Hematopoietic multipotent progenitor cell treated with erythropoietin and hydrocortisone succinate and interleukin-3 and kit ligand, for 4 days (in vitro differentiated cells): ENCODE results near the gene OR2V1.
A peak's percentile ranks its signal among the peaks of the same experiment; 100 is the strongest.
"Not testable (repeated sequence)": the region's sequence is repeated elsewhere in the genome, so short reads cannot be mapped to it uniquely, and the experiment has no call there.

Experiments used
- DNase-seq: peaks from one replicate; pipeline ENCODE4 v3.0.0-alpha.2; 2015

Gene OR2V1

GRCh38 chr5:181127907-181128626 is 2.9 kb downstream of the OR2V1 start:
- no peak for DNase-seq

- DNase-seq: no peak
Measured at GRCh38 chr5:181127456-181127855, 3.5 kb downstream of the OR2V1 start.

- no peak for DNase-seq
Measured at GRCh38 chr5:181126841-181127240, 4.1 kb downstream of the OR2V1 start.

- no peak for DNase-seq
Measured at GRCh38 chr5:181124526-181124925, 6.4 kb downstream of the OR2V1 start.

- DNase-seq: no peak
Measured at GRCh38 chr5:181121675-181122561, 9.1 kb downstream of the OR2V1 start.

- DNase-seq: no peak
Measured at GRCh38 chr5:181120761-181121160, 10.2 kb downstream of the OR2V1 start.

- DNase-seq: no peak
Measured at GRCh38 chr5:181120306-181120705, 10.7 kb downstream of the OR2V1 start.

GRCh38 chr5:181119105-181119504 is 11.9 kb downstream of the OR2V1 start:
- no peak for DNase-seq

GRCh38 chr5:181118369-181118768 is 12.6 kb downstream of the OR2V1 start:
- DNase-seq: no peak

- DNase-seq: no peak
Measured at GRCh38 chr5:181114844-181115778, 15.9 kb downstream of the OR2V1 start.

GRCh38 chr5:181114284-181114843 is 16.6 kb downstream of the OR2V1 start:
- DNase-seq: no peak

GRCh38 chr5:181113572-181113971 is 17.4 kb downstream of the OR2V1 start:
- not testable (repeated sequence) for DNase-seq

GRCh38 chr5:181112476-181112875 is 18.5 kb downstream of the OR2V1 start:
- DNase-seq: no peak

- DNase-seq: no peak
Measured at GRCh38 chr5:181111010-181111409, 20.0 kb downstream of the OR2V1 start.

- no peak for DNase-seq
Measured at GRCh38 chr5:181109489-181110013, 21.4 kb downstream of the OR2V1 start.

GRCh38 chr5:181108578-181109165 is 22.3 kb downstream of the OR2V1 start:
- DNase-seq: no peak

- DNase-seq: peak; percentile 61
Measured at GRCh38 chr5:181107699-181108098, 23.3 kb downstream of the OR2V1 start.

- DNase-seq: peak; percentile 40
Measured at GRCh38 chr5:181105391-181106025, 25.5 kb downstream of the OR2V1 start.

GRCh38 chr5:181104606-181105390 is 26.2 kb downstream of the OR2V1 start:
- not testable (repeated sequence) for DNase-seq

- not testable (repeated sequence) for DNase-seq
Measured at GRCh38 chr5:181104259-181104568, 26.8 kb downstream of the OR2V1 start.
